ENCODE measurements around the gene THPO. TPM values are rescaled to one million over a fixed set of nuclear protein-coding genes. Genes with fewer than 3 reads are reported as not detected.

The THPO gene
- total RNA-seq, 2 donors from 2014 or later: 0.55 TPM; not detected in 1

DNA sequence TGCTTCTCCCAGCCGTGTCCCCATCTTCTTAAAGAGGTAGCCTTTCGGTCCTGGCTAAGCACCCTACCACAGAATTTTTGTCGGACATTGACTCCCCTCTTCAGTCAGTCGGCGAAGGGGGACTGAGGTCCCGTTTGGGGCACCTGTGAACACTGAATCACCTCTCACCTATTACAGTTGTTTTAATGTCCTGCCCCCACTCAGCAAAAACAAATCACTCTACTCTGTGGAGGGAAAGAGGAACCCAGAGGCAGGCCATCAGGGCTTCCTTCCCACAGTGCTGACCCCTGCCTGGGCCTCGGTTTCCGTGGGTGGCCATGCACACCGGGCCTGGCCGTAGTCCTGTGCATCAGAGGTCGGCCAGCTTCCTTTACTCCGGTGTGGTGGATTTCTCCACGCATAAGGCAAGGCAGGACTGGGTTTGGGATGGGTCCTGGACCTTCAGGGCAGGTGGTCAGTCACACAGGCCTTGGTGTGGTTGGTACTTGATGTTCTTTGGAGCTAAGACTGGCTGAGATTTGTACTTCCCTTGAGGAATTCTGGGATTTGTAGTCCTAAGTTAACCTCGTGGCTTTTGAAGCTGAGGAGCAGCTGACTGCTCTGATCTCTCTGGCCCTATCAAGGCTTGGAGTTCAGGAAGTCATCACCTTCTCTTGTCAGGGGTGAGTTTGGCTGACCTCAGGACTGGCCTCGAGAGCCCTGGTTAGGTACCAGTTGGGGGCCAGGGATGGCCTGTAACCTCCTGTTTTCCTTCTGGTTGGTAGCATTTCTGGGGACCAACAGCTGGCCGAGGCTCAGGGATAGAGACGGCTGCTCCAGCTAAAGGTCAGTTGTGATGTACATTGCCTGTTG is 41.2 kb downstream of the THPO start:
- H3K9me3 ChIP-seq: no peaks in the 10 kb centered on the region
- peak overlapping the region; percentile 98 to 99 for H3K27ac ChIP-seq
- H3K36me3 ChIP-seq: peaks cover 43% of the 10 kb centered on the region
- DNase-seq (ENCODE audit: low spot score): peak; percentile 70
- no peaks in the 10 kb centered on the region for H3K27me3 ChIP-seq
- H3K4me1 ChIP-seq: peaks cover 0 to 54% of the 10 kb centered on the region in 2 donors
- no peak for TF ChIP-seq CTCF (IDR thresholded peaks at IDR 0.05)
- peak overlapping the region; percentile 84 to 90 for H3K4me3 ChIP-seq

GRCh38 chr3:184335661-184336546 is 42.1 kb downstream of the THPO start:
- peak overlapping the region; percentile 84 to 90 for H3K4me3 ChIP-seq
- H3K27me3 ChIP-seq: no peaks in the 10 kb centered on the region
- no peak for TF ChIP-seq CTCF (IDR thresholded peaks at IDR 0.05)
- peak overlapping the region; percentile 98 to 99 for H3K27ac ChIP-seq
- peaks cover 0 to 59% of the 10 kb centered on the region in 2 donors for H3K4me1 ChIP-seq
- peak; percentile 86 for DNase-seq (ENCODE audit: low spot score)
- H3K36me3 ChIP-seq: peaks cover 47% of the 10 kb centered on the region
- no peaks in the 10 kb centered on the region for H3K9me3 ChIP-seq

- Histone ChIP-seq H3K27ac (peak overlapping the region; percentile 98 to 99), H3K4me1 (peaks cover 0 to 59% of the 10 kb centered on the region in 2 donors), H3K4me3 (peak overlapping the region in 1 of 2 donors; percentile 84), H3K27me3 (no peaks in the 10 kb centered on the region), H3K36me3 (peaks cover 53% of the 10 kb centered on the region), H3K9me3 (no peaks in the 10 kb centered on the region)
- no peak for DNase-seq (ENCODE audit: low spot score)
- no peak for TF ChIP-seq CTCF (IDR thresholded peaks at IDR 0.05)
Measured at GRCh38 chr3:184335291-184335660, 42.7 kb downstream of the THPO start.

DNA sequence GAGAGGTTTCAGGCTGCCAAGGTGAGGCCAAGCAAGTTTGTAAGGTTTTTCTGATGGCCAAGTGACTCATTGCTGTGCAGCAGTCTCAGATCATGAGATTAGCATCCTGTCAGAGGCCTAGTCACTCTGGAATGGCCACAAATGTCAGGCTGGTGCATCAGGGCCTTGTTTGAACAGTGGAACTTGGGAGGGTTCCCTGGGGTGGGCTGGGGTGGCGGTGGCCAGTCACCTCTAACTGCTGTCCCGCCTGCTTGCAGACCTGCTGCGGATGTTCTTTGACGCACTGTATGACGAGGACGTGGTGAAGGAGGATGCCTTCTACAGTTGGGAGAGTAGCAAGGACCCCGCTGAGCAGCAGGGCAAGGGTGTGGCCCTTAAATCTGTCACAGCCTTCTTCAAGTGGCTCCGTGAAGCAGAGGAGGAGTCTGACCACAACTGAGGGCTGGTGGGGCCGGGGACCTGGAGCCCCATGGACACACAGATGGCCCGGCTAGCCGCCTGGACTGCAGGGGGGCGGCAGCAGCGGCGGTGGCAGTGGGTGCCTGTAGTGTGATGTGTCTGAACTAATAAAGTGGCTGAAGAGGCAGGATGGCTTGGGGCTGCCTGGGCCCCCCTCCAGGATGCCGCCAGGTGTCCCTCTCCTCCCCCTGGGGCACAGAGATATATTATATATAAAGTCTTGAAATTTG is 43.4 kb downstream of the THPO start:
- no peak for DNase-seq (ENCODE audit: low spot score)
- peaks cover 0 to 56% of the 10 kb centered on the region in 2 donors for H3K4me1 ChIP-seq
- H3K27ac ChIP-seq: peak overlapping the region; percentile 98 to 99
- peaks cover 60% of the 10 kb centered on the region for H3K36me3 ChIP-seq
- TF ChIP-seq CTCF (IDR thresholded peaks at IDR 0.05): no peak
- H3K4me3 ChIP-seq: no peak overlapping the region
- no peaks in the 10 kb centered on the region for H3K27me3 ChIP-seq
- no peaks in the 10 kb centered on the region for H3K9me3 ChIP-seq

- Histone ChIP-seq H3K9me3 (no peaks in the 10 kb centered on the region), H3K27me3 (no peaks in the 10 kb centered on the region), H3K27ac (peak overlapping the region in 1 of 2 donors; percentile 14), H3K4me3 (no peak overlapping the region), H3K4me1 (peaks cover 0 to 47% of the 10 kb centered on the region in 2 donors), H3K36me3 (peaks cover 69% of the 10 kb centered on the region)
- no peak for TF ChIP-seq CTCF (IDR thresholded peaks at IDR 0.05)
- DNase-seq (ENCODE audit: low spot score): no peak
Measured at GRCh38 chr3:184333700-184334099, 44.3 kb downstream of the THPO start.
